Pancreas (tissue), 10 donors: ENCODE measurements around the gene GLB1L3. TPM values are rescaled to one million over a fixed set of nuclear protein-coding genes. Genes with fewer than 3 reads are reported as not detected.
A peak's percentile ranks its signal among the peaks of the same experiment; 100 is the strongest.
"Not testable (repeated sequence)": the region's sequence is repeated elsewhere in the genome, so short reads cannot be mapped to it uniquely, and the experiment has no call there.

Source experiments
- ATAC-seq, 4 donors: fragments of 200-7000 bp; cut with Tn5 transposase; one replicate each; pipeline versions ENCODE4 v1.8.0 to v1.9.1; 2020; ENCODE audit warnings: mild to moderate bottlenecking in 4 of 4, moderate library complexity in 4 of 4
- DNase-seq, 6 donors: peaks; one replicate each; pipeline ENCODE4 v3.0.0-alpha.2; 2020
- FAIRE-seq: peaks from 2 replicates; lab custom pipeline; 2012; peaks lifted over from hg19 to GRCh38; lab: Jason Lieb, UNC
- H3K27ac ChIP-seq, 4 donors: fragments of 200-600 bp; sonication (generic); 1 replicate in 3 of 4; 2 replicates in 1 of 4; pipeline versions ENCODE4 v1.5.0 to v1.8.0; 2020
- H3K27me3 ChIP-seq, 4 donors: fragments of 200-600 bp; one replicate each; pipeline ENCODE4 v1.8.0; 2021
- H3K36me3 ChIP-seq, 3 donors: fragments of 200-600 bp; sonication (generic) in 1 of 3; one replicate each; pipeline versions ENCODE4 v1.5.0 to v1.8.0; 2020 to 2021
- H3K4me1 ChIP-seq, 3 donors: fragments of 200-600 bp; one replicate each; pipeline ENCODE4 v1.8.0; 2021
- H3K4me3 ChIP-seq, 4 donors: fragments of 200-600 bp; sonication (generic) in 2 of 4; one replicate each; pipeline versions ENCODE4 v1.5.0 to v1.8.0; 2020 to 2021
- H3K9me3 ChIP-seq, 4 donors: fragments of 200-600 bp; one replicate each; pipeline ENCODE4 v1.8.0; 2021
- CTCF ChIP-seq, 4 donors: fragments of 200-600 bp; sonication (generic) in 3 of 4; IDR thresholded peaks; one replicate each; pipeline versions ENCODE4 v1.5.0 to v1.8.0; 2021; ENCODE audit warnings: antibody characterized with exemption in 4 of 4
- WGBS, 2 donors: extraction: QIAGEN DNeasy Blood & Tissue Kit; methylation state at CpG; one replicate each; pipeline ENCODE4 v1.1.7; 2013; 5-methylcytosine and 5-hydroxymethylcytosine counted together
- intact Hi-C, 3 donors: fragments of 100-400 bp; cut with DNase I; formaldehyde crosslinking; loops; one replicate each; pipeline versions ENCODE4 v1.11.1 to v1.14.2; 2022
- polyA plus RNA-seq, 2 donors: library from polyadenylated mRNA; stranded (reverse); fragments of 200-250 nt; gene quantifications; one replicate each; pipeline ENCODE4 v1.2.3, GENCODE V29; 2013
- total RNA-seq, 6 donors: library from RNA; stranded (reverse); fragmentation: NEBNext Ultra II Directional in 4 of 6; extraction: Animal tissue kit (Norgen Biotek cat#: 25700) in 4 of 6; gene quantifications; one replicate each; pipeline versions ENCODE4 v1.2.1 to v1.2.4, GENCODE V29; 2021 to 2023
- donor health status: healthy with polysubstance abuse.
- donor health status: DM: no; HTN: no; CAD: no; lungs with moderate emphysema.
- donor health status: DM: no; HTN: no; CAD: no.
- donor health status: control.
- donor health status: control.
- donor health status: Bipolar disorder and iron deficiency.
- donor health status: DM: yes; HTN: yes; CAD: no.
- donor health status: DM: no; HTN: no; CAD: no.
- donor health status: DM: no; HTN: no; CAD: no.
- donor health status: DM: yes; HTN: yes; CAD: no.

GLB1L3 gene
- total and polyA plus RNA-seq, 8 donors = 0.12 to 0.38 (median 0.14) TPM; not detected in 4

GRCh38 chr11:134282121-134283045 lies 6.2 kb downstream of the GLB1L3 start:
- intact Hi-C loops = no loop called here
- H3K27ac ChIP-seq = no peak overlapping the region
- H3K4me1 ChIP-seq = no peaks in the 10 kb centered on the region
- no peaks in the 10 kb centered on the region for H3K36me3 ChIP-seq
- ATAC-seq = peak in 2 of 4 donors; percentile 57 to 85
- H3K9me3 ChIP-seq = no peaks in the 10 kb centered on the region
- no peak for FAIRE-seq
- no peak overlapping the region for H3K4me3 ChIP-seq
- DNase-seq = no peak
- 79 to 81% methylated on average over 22 of the region's 22 CpGs for WGBS, 2 donors
- no peak for TF ChIP-seq CTCF (IDR thresholded peaks at IDR 0.05)
- H3K27me3 ChIP-seq = peaks cover 0 to 6% (median 0%) of the 10 kb centered on the region in 4 donors

GRCh38 chr11:134283461-134284230 lies 7.5 kb downstream of the GLB1L3 start:
- WGBS, 2 donors = 81 to 84% methylated on average over 16 of the region's 16 CpGs
- Histone ChIP-seq H3K27ac (no peak overlapping the region), H3K27me3 (no peaks in the 10 kb centered on the region), H3K4me1 (no peaks in the 10 kb centered on the region), H3K9me3 (no peaks in the 10 kb centered on the region), H3K4me3 (no peak overlapping the region), H3K36me3 (no peaks in the 10 kb centered on the region)
- ATAC-seq (no peak), FAIRE-seq (no peak), DNase-seq (no peak)
- no peak for TF ChIP-seq CTCF (IDR thresholded peaks at IDR 0.05)
- intact Hi-C loops = no loop called here

GRCh38 chr11:134284349-134284748 lies 8.2 kb downstream of the GLB1L3 start:
- H3K9me3 ChIP-seq, DNase-seq, intact Hi-C loops, FAIRE-seq, H3K27me3 ChIP-seq, H3K36me3 ChIP-seq, H3K4me1 ChIP-seq, H3K27ac ChIP-seq, H3K4me3 ChIP-seq, ATAC-seq: not testable (repeated sequence)
- 81 to 92% methylated on average over 5 of the region's 5 CpGs for WGBS, 2 donors

GRCh38 chr11:134287561-134287960 lies 11.4 kb downstream of the GLB1L3 start:
- intact Hi-C loops = no loop called here
- Histone ChIP-seq H3K9me3 (no peaks in the 10 kb centered on the region), H3K4me1 (no peaks in the 10 kb centered on the region), H3K4me3 (no peak overlapping the region), H3K27me3 (no peaks in the 10 kb centered on the region), H3K27ac (no peak overlapping the region), H3K36me3 (no peaks in the 10 kb centered on the region)
- TF ChIP-seq CTCF (IDR thresholded peaks at IDR 0.05) = no peak
- 73 to 82% methylated on average over 12 of the region's 12 CpGs for WGBS, 2 donors
- DNase-seq (no peak), ATAC-seq (no peak), FAIRE-seq (no peak)

GRCh38 chr11:134288486-134288885 lies 12.3 kb downstream of the GLB1L3 start:
- no peak overlapping the region for H3K27ac ChIP-seq
- FAIRE-seq = no peak
- no peaks in the 10 kb centered on the region for H3K36me3 ChIP-seq
- H3K4me1 ChIP-seq = no peaks in the 10 kb centered on the region
- no peak for ATAC-seq
- H3K4me3 ChIP-seq = no peak overlapping the region
- DNase-seq = no peak
- intact Hi-C loops = no loop called here
- 90 to 92% methylated on average over 13 of the region's 13 CpGs for WGBS, 2 donors
- H3K9me3 ChIP-seq = no peaks in the 10 kb centered on the region
- no peak for TF ChIP-seq CTCF (IDR thresholded peaks at IDR 0.05)
- H3K27me3 ChIP-seq = no peaks in the 10 kb centered on the region
